Measurements from ENCODE around the gene TMED10. TPM values are rescaled to one million over a fixed set of nuclear protein-coding genes. Genes with fewer than 3 reads are reported as not detected.

Gene TMED10
- total and polyA plus RNA-seq, 2 donors (not counting 3 experiments of a cell fraction or from before 2014, with no cell fraction given), result 338 to 342 TPM

DNA sequence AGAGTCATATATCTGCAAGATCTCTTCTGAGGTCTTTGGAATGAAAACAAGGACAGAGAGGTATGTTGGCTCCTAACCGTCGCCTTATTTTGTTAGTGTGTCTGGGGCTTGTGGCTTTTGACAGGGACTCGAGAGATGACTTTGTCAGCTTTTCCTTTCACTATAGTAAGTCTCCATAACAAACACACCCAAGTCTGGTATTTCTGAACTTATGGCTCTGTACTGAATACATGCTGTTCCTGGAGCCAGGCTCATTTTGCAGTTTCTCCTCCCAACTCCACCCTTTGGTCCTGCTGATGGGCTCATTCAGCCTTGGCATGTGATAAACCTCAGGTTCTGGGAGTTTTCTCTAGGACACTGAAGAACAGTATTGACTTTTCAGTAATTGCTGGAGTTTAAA lies 27.7 kb upstream of the TMED10 start:
- dilution Hi-C loops (cut with MboI; ENCODE audit: extremely low pct_ligation_motif_present, low sequenced_read_pairs) (no loop called here), intact Hi-C loops (cut with micrococcal nuclease) (loop anchor here (2.0 kb wide), 3 partner anchors 19 to 55 kb away; partner anchors contain the start of gene TMED10)
- Histone ChIP-seq H3K9me3 (replicated peaks; ENCODE audit: control insufficient read depth, insufficient read depth, low read length) (no peaks in the 10 kb centered on the region), H3K27me3 (ENCODE audit: control insufficient read depth in 2 of 2, insufficient read depth in 2 of 2, low read length in 2 of 2) (no peaks in the 10 kb centered on the region), H3K9me1 (replicated peaks; ENCODE audit: control insufficient read depth, extremely low read depth, insufficient read depth, low read length) (no peaks in the 10 kb centered on the region), H3K4me1 (ENCODE audit: control insufficient read depth, extremely low read depth, insufficient read depth, low read length) (peaks cover 15% of the 10 kb centered on the region), H3K79me2 (ENCODE audit: control insufficient read depth, insufficient read depth, low read length) (no peaks in the 10 kb centered on the region), H3K36me3 (ENCODE audit: control insufficient read depth in 2 of 2, extremely low read depth in 1 of 2, insufficient read depth in 2 of 2, low read length in 2 of 2) (no peaks in the 10 kb centered on the region), H3K4me3 (replicated peaks in 1 of 3; ENCODE audit: insufficient read depth in 1 of 3, low read depth in 1 of 3, low read length in 3 of 3) (no peak overlapping the region), H2AFZ (ENCODE audit: low read depth, low read length) (peak overlapping the region; percentile 21), H4K20me1 (replicated peaks; ENCODE audit: control insufficient read depth, extremely low read depth, insufficient read depth, low read length) (no peaks in the 10 kb centered on the region), H3K9ac (replicated peaks; ENCODE audit: extremely low read depth, insufficient read depth, low read length) (no peak overlapping the region), H3K4me2 (ENCODE audit: insufficient read depth, low read length) (no peak overlapping the region), H3K27ac (ENCODE audit: insufficient read depth, low read depth, low read length) (no peak overlapping the region)
- no peak for FAIRE-seq
- BruUV-seq (replicated peaks), result no TSS peak
- TF ChIP-seq GATA2 (IDR thresholded peaks at IDR 0.05; ENCODE audit: insufficient read depth, insufficient read length, low read depth, low read length) (no peak), POLR2A (IDR thresholded peaks at IDR 0.05; ENCODE audit: low read depth, low read length) (no peak), EZH2 (IDR thresholded peaks at IDR 0.05; ENCODE audit: borderline replicate concordance, low read depth, low read length, severe bottlenecking) (no peak), JUN (IDR thresholded peaks at IDR 0.05; ENCODE audit: borderline replicate concordance, insufficient read depth, insufficient read length, low read depth) (no peak), MYC (IDR thresholded peaks at IDR 0.05; ENCODE audit: low read depth, low read length) (no peak), FOS (IDR thresholded peaks at IDR 0.05; ENCODE audit: borderline replicate concordance, insufficient read depth, low read length) (no peak), POLR2AphosphoS5 (IDR thresholded peaks at IDR 0.05; ENCODE audit: insufficient read depth, low read depth, low read length) (no peak)
- TF ChIP-seq, protein P1, sequence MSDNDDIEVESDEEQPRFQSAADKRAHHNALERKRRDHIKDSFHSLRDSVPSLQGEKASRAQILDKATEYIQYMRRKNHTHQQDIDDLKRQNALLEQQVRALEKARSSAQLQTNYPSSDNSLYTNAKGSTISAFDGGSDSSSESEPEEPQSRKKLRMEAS (IDR thresholded peaks at IDR 0.05; ENCODE audit: insufficient read depth, insufficient read length), result no peak
- TF ChIP-seq, protein P2, sequence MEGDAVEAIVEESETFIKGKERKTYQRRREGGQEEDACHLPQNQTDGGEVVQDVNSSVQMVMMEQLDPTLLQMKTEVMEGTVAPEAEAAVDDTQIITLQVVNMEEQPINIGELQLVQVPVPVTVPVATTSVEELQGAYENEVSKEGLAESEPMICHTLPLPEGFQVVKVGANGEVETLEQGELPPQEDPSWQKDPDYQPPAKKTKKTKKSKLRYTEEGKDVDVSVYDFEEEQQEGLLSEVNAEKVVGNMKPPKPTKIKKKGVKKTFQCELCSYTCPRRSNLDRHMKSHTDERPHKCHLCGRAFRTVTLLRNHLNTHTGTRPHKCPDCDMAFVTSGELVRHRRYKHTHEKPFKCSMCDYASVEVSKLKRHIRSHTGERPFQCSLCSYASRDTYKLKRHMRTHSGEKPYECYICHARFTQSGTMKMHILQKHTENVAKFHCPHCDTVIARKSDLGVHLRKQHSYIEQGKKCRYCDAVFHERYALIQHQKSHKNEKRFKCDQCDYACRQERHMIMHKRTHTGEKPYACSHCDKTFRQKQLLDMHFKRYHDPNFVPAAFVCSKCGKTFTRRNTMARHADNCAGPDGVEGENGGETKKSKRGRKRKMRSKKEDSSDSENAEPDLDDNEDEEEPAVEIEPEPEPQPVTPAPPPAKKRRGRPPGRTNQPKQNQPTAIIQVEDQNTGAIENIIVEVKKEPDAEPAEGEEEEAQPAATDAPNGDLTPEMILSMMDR (IDR thresholded peaks at IDR 0.05; ENCODE audit: extremely low read depth in 1 of 2, insufficient read depth in 1 of 2, low read depth in 1 of 2, low read length in 2 of 2), result no peak
- no peak for DNase-seq (ENCODE audit: low read depth, low spot score)
- ChIA-PET CTCF (interaction anchor here (0.8 to 1.3 kb wide), 3 partner anchors 31 to 90 kb away, joined by 3 to 4 read pairs (median 3); no protein-coding TSS in a partner anchor), POLR2A (no interaction called here)
